B cell (primary cell): Measurements from ENCODE around the gene EP400.

Experiments
- CTCF ChIP-seq: fragments of 200-600 bp; IDR thresholded peaks from one replicate; pipeline ENCODE4 v1.8.0; 2022; ENCODE audit warnings: antibody characterized with exemption, mild to moderate bottlenecking
- EZH2 ChIP-seq: IDR thresholded peaks from 2 replicates; pipeline ENCODE4 v1.6.1; 2012; ENCODE audit warnings: borderline replicate concordance, low read depth, mild to moderate bottlenecking, moderate library complexity, low read length; ENCODE audit not compliant: insufficient read depth, poor library complexity, severe bottlenecking

DNA sequence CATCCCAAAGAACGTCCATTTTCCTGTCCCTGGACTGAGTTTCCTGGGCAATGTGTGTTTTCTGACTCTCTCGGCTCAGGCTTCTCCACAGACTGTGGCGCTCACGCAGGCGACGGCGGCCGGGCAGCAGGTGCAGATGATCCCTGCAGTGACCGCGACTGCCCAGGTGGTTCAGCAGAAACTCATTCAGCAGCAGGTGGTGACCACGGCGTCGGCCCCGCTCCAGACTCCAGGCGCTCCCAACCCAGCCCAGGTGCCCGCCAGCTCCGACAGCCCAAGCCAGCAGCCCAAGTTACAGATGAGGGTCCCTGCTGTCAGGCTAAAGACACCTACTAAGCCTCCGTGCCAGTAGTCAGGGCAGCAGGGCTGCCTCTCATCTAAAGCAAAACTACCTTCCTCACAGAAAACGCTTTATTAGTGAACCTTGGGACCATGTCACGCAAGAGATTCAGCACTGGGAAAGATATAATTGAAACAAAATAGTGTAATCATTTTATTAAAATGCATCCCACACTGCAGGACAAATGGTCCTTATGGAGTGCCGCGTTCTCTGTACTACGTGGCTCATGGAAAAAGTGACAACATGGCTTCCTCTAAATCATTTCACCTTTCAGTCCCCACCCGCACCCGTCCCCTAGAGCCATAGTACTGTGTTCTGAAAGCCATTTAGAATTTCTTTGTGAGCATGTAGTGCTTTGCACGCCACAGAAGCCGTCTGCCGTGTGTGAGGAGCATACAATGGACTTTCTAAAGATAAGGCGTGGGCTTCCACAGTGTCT lies 127.8 kb downstream of the EP400 start:
- TF ChIP-seq CTCF (no peak), EZH2 (no peak)
